Skeletal muscle tissue (tissue), 4 donors: ENCODE data around the gene GOSR1. TPM values are rescaled to one million over a fixed set of nuclear protein-coding genes. Genes with fewer than 3 reads are reported as not detected.
"Not testable (repeated sequence)": the region's sequence is repeated elsewhere in the genome, so short reads cannot be mapped to it uniquely, and the experiment has no call there.

Experiments
- H3K27ac ChIP-seq: one replicate; pipeline ENCODE4 v1.7.0; 2013; ENCODE audit warnings: mild to moderate bottlenecking, low read depth, low read length, inconsistent platforms
- H3K27me3 ChIP-seq, 3 donors: one replicate each; pipeline ENCODE4 v1.7.0; 2013; ENCODE audit warnings: low read length in 3 of 3; ENCODE audit not compliant: control insufficient read depth in 3 of 3, insufficient read depth in 3 of 3
- H3K36me3 ChIP-seq, 3 donors: one replicate each; pipeline ENCODE4 v1.7.0; 2013; ENCODE audit warnings: low read length in 3 of 3; ENCODE audit not compliant: control insufficient read depth in 3 of 3, insufficient read depth in 3 of 3
- H3K4me1 ChIP-seq, 3 donors: one replicate each; pipeline ENCODE4 v1.7.0; 2013; ENCODE audit warnings: low read length in 3 of 3, mild to moderate bottlenecking in 3 of 3; ENCODE audit not compliant: control insufficient read depth in 3 of 3, insufficient read depth in 3 of 3
- H3K4me3 ChIP-seq, 3 donors: one replicate each; pipeline ENCODE4 v1.7.0; 2013; ENCODE audit warnings: low read length in 3 of 3
- H3K9ac ChIP-seq, 3 donors: one replicate each; pipeline ENCODE4 v1.7.0; 2013; ENCODE audit warnings: low read length in 3 of 3, mild to moderate bottlenecking in 3 of 3, moderate library complexity in 2 of 3, low read depth in 1 of 3
- H3K9me3 ChIP-seq, 3 donors: one replicate each; pipeline ENCODE4 v1.7.0; 2013; ENCODE audit warnings: low read length in 3 of 3; ENCODE audit not compliant: control insufficient read depth in 3 of 3
- total RNA-seq: library from RNA; depleted of rRNA; stranded (reverse); fragments of >200 nt; gene quantifications from one replicate; pipeline ENCODE4 v1.2.3, GENCODE V29; 2014
- donor health status: Osteomylitis.

GOSR1 gene
- total RNA-seq, 1 donor from 2014 or later, result 24.5 TPM

DNA sequence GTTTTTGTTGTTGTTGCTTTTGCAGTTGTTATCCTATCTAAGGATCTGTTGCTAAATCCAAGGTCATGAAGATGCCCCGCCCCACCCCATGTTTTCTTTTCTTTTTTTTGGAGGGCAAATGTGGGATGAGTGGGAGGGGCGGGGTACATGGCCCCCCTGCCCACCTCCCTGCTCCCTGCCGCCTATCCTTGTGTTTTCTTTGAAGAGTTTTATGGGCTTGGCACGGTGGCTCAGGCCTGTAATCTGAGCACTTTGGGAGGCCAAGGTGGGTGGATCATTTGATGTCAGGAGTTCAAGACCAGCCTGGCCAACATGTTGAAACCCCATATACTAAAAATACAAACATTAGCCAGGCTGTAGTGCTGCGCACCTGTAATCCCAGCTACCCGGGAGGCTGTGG is 18.8 kb upstream of the GOSR1 start:
- Histone ChIP-seq H3K27ac (no peak overlapping the region), H3K4me3 (no peak overlapping the region), H3K27me3 (no peaks in the 10 kb centered on the region), H3K9ac (no peak overlapping the region), H3K9me3 (no peaks in the 10 kb centered on the region), H3K4me1 (no peaks in the 10 kb centered on the region), H3K36me3 (peaks cover 3 to 45% (median 43%) of the 10 kb centered on the region in 3 donors)

DNA sequence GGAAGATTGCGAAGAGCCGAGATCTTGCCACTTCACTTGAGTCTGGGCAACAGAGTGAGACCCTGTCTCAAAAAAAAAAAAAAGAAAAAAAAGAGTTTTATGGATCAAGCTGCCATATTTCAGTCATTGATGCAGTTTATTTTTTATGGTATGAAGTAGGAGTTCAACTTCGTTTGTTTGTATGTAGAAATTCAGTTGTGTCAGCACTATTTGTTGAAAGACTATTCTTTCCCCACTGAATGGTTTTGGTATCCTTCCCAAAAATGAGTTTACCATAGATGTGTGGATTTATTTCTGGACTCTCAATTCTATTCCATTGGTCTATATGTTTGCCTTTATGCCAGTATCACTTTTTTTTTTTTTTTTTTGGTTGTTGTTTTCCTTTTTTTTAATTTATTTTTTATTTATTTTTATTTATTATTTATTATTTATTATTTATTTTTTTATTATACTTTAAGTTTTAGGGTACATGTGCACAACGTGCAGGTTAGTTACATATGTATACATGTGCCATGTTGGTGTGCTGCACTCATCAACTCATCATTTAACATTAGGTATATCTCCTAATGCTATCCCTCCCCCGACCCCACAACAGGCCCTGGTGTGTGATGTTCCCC is 18.3 kb upstream of the GOSR1 start:
- H3K9ac ChIP-seq, H3K4me3 ChIP-seq, H3K27ac ChIP-seq, H3K9me3 ChIP-seq, H3K27me3 ChIP-seq, H3K4me1 ChIP-seq: not testable (repeated sequence)
- peaks cover 3 to 46% (median 45%) of the 10 kb centered on the region in 3 donors for H3K36me3 ChIP-seq

DNA sequence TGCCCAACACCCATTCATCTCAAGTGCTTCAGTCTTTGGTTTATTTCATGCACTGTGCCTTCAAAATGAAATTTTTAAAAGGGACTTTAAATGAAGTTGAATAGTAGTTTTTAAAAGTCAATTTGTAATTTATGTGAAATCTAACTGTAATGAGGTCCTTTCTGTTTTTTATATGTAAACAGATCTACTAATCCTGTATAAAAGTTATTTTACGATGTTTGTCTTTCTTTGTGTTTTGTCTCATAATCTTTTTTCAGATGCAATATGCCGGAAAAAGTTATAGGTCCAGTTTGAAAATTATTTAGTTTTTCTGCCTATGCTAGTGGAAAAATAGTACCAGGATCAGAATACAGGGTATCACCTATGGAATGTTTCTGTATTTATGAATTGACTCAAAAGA is 8.7 kb upstream of the GOSR1 start:
- Histone ChIP-seq H3K4me1 (no peaks in the 10 kb centered on the region), H3K27ac (no peak overlapping the region), H3K9ac (no peak overlapping the region), H3K9me3 (no peaks in the 10 kb centered on the region), H3K36me3 (peaks cover 0 to 10% (median 2%) of the 10 kb centered on the region in 3 donors), H3K4me3 (no peak overlapping the region), H3K27me3 (peaks cover 0 to 5% (median 3%) of the 10 kb centered on the region in 3 donors)

DNA sequence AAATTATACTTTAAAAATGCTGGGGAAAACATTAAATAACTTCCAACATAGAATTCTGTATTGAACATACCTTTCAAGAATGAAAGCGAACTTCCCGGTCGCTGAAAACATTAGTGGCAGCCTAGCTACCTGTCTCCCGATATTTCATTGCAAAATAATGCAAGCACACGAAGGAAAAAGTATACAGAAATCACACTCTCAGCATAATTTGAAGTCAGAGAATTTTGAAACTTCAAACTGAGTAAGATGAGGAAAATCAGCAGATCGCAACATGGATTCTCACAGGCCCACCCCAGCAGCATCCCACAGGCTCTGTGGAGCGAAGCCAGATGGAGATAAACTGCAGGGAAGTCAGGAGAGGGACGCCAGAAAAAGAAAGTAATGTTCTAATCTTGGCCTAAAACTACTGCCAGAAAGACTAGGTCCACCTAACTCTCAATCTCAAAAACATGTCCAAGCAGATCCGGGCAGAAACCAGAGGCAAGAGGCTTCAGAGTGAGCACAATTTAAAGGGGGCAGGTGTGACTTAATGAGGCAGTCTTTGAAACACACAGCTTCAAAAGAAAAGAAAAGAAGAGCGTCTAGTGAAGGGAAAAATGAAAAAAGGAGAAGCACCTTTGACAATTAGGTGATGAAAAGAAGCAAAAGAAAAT is 4.8 kb upstream of the GOSR1 start:
- Histone ChIP-seq H3K9ac (no peak overlapping the region), H3K27me3 (peaks cover 0 to 5% (median 3%) of the 10 kb centered on the region in 3 donors), H3K4me3 (no peak overlapping the region), H3K27ac (no peak overlapping the region), H3K36me3 (peaks cover 0 to under 1% (median 0%) of the 10 kb centered on the region in 3 donors), H3K9me3 (no peaks in the 10 kb centered on the region), H3K4me1 (peaks cover 3 to 6% (median 6%) of the 10 kb centered on the region in 3 donors)

DNA sequence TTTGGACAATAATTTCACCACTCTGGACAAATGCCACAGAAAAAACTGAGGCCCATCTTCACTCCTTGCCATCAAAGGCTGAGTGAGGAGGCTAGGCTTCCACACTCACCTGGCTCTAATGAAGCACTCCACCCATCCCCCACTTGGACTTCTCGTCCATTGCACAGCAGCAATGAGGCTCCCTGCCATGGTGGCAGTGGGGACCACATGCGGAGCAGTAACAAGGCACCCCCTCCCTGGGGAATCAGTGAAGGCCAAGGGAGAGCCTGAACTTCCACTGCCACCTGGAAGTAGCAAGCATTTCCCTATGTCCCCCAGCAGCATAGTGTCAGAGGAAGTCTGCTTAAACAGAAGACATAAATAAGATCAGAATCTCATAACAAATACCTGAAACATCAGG is 2.0 kb upstream of the GOSR1 start:
- Histone ChIP-seq H3K9ac (no peak overlapping the region), H3K9me3 (no peaks in the 10 kb centered on the region), H3K27ac (no peak overlapping the region), H3K4me1 (peaks cover 6 to 15% (median 7%) of the 10 kb centered on the region in 3 donors), H3K36me3 (peaks cover 0 to 5% (median 4%) of the 10 kb centered on the region in 3 donors), H3K4me3 (no peak overlapping the region), H3K27me3 (peaks cover 0 to 5% (median 3%) of the 10 kb centered on the region in 3 donors)

DNA sequence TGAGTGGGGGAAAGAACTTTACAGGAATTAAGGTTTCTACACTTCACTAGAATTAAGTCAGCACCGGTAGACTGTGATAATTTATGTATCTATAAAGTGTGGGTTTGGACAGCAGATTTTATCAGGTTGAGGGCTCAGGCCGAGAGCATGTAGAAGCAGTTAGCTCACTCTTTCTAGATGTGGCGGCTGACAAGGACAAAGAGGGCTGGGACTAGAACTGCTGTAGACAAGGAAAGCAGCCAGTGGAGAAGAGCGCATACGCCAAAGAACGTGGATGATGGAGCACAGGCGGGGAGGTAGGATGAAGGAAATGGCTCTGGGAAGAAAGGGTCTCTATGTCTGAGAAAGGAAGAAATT is 504 bp upstream of the GOSR1 start:
- peaks cover 9 to 11% (median 9%) of the 10 kb centered on the region in 3 donors for H3K36me3 ChIP-seq
- H3K27ac ChIP-seq, result peak overlapping the region; percentile 97
- peaks cover 6 to 15% (median 7%) of the 10 kb centered on the region in 3 donors for H3K4me1 ChIP-seq
- H3K9ac ChIP-seq, result peak overlapping the region; percentile 96 to 100 (median 97)
- peak overlapping the region; percentile 93 to 99 (median 94) for H3K4me3 ChIP-seq
- H3K9me3 ChIP-seq, result no peaks in the 10 kb centered on the region
- H3K27me3 ChIP-seq, result peaks cover 0 to 5% (median 3%) of the 10 kb centered on the region in 3 donors

DNA sequence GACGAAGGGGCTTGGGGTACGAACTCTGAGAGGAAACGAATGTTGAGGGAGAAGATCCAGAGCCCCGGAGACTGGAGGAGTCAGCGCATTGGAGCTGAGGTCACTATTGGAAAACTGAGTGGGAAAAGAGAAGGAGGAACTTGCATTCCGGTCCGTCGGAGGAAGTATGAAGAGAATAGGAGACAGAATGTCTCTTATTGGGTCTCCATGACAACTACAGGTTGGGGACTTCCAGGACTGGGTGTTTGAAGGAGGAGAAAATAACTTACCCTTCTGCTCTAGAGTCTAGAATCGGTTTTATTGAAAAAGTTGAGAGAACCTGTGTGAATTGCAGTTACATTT is 537 bp downstream of the GOSR1 start:
- Histone ChIP-seq H3K27me3 (peaks cover 0 to 3% (median 0%) of the 10 kb centered on the region in 3 donors), H3K9me3 (no peaks in the 10 kb centered on the region), H3K36me3 (peaks cover 12 to 17% (median 15%) of the 10 kb centered on the region in 3 donors), H3K9ac (peak overlapping the region; percentile 96 to 100 (median 97)), H3K27ac (peak overlapping the region; percentile 97), H3K4me1 (peaks cover 6 to 15% (median 10%) of the 10 kb centered on the region in 3 donors), H3K4me3 (peak overlapping the region; percentile 93 to 99 (median 94))

DNA sequence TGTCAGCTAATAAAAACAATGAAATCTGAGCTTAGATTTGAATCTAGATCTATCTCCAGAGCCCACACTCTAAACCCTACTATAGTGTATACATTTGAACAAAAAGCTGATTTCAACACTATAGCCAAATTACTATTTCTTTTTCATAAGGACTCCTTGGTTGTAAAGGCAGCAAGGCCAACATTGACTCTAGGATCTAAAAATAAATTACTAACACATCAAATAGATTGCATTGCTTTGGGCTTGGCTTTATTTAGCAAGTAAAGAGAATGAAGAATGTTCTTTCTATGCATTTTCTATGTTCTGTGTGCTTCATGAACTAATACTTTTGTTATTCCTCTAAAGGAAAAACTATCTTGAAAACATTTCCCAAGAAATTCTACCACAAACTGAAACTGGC is 5.3 kb downstream of the GOSR1 start:
- no peaks in the 10 kb centered on the region for H3K27me3 ChIP-seq
- no peak overlapping the region for H3K9ac ChIP-seq
- peak overlapping the region; percentile 26 for H3K27ac ChIP-seq
- no peak overlapping the region for H3K4me3 ChIP-seq
- H3K9me3 ChIP-seq, result no peaks in the 10 kb centered on the region
- peaks cover 0 to 9% (median 6%) of the 10 kb centered on the region in 3 donors for H3K4me1 ChIP-seq
- H3K36me3 ChIP-seq, result peaks cover 22 to 53% (median 50%) of the 10 kb centered on the region in 3 donors

DNA sequence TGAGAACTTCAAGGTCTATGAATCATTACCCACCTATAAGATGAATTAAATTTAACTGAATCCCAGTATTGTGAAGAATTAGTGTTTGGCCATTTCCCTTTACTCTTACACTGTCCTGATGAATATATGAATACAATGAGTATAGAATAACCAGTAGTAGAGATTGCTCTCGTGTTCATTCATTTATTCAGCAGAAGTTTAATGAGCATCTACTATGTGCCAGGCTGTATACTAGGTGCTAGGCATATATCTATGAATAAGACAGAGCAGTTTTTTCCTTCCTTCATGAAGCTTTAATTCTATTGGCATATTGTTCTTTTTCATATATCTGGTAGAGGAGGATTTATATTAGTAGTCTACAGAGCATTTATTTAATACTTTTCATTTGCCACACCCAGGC is 6.0 kb downstream of the GOSR1 start:
- Histone ChIP-seq H3K4me1 (peaks cover 0 to 6% (median 4%) of the 10 kb centered on the region in 3 donors), H3K36me3 (peaks cover 21 to 56% (median 53%) of the 10 kb centered on the region in 3 donors), H3K4me3 (no peak overlapping the region), H3K9me3 (no peaks in the 10 kb centered on the region), H3K27me3 (no peaks in the 10 kb centered on the region), H3K27ac (peak overlapping the region; percentile 26), H3K9ac (no peak overlapping the region)

DNA sequence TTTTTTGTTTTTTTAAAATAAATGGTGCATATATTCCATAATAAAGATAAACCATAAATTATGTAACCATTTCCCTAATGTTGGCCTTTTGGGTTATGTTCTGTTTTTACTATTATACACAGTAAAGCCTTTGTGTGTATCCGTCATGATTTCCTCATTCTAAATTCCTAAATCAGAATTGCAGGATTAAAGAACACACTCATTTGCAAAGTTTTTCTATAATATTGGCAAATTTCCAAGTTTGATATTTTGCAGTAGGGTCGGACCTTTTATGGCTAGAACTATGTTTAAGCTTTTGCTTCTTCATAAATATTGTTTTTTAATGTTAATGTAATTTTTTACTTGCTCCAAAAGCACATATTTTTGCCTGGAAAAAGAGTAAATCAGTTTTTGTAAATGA is 16.6 kb downstream of the GOSR1 start:
- Histone ChIP-seq H3K9ac (no peak overlapping the region), H3K9me3 (no peaks in the 10 kb centered on the region), H3K27me3 (no peaks in the 10 kb centered on the region), H3K4me3 (no peak overlapping the region), H3K4me1 (no peaks in the 10 kb centered on the region), H3K36me3 (peaks cover 35 to 74% (median 72%) of the 10 kb centered on the region in 3 donors), H3K27ac (no peak overlapping the region)
